ENCODE data around the gene GHRH. TPM values are rescaled to one million over a fixed set of nuclear protein-coding genes. Genes with fewer than 3 reads are reported as not detected.

The GHRH gene
- total RNA-seq, 1 donor from 2014 or later: not detected

DNA sequence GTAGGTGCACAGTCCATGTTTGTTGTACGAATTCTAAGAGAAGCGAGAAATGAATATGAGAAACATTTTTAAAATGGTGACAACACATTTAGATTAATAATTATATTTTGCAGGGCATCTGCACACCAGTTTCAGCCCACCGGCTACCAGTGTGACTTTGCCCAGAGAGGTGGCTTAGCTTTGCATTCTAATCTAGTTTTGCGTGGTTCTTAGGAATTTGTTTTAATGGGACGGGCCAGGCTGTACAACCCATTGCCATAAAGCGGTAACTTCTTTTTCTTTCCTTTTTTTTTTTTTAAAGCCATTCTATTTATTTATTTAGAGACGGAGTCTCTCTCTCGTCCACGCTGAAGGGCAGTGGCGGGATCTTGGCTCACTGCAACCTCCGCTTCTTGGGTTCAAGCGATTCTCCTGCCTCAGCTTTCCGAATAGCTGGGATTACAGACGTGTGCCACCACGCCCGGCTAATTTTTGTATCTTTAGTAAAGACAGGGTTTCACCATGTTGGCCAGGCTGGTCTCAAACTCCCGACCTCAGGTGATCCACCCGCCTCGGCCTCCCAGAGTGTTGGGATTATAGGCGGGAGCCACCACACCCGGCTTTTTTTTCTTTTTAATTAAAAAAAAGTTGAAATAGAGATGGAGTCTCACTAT, 28.7 kb upstream of the GHRH start:
- H3K36me3 Mint-ChIP-seq (ENCODE audit: unreplicated experiment): peaks cover 9% of the 10 kb centered on the region

DNA sequence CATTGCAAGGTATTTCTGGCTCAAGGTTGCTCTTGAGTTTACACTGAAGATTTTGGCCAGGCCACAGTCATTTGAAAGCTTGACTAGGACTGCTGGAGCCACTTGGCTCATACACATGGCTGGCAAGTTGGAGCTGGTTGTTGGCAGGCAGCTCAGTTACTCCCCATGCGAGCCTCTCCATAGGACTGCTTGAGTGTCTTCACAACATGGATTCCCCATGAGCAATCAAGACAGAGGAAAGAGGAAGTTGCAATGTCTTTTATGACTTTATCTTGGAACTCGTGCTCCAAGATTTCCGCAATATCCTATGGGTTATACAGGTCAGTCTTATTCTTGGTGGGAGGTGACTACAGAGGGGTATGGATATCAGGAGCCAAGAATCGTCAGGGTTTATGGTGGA, 26.5 kb upstream of the GHRH start:
- Mint-ChIP-seq H3K9me3 (ENCODE audit: unreplicated experiment) (no peaks in the 10 kb centered on the region), H3K27me3 (ENCODE audit: unreplicated experiment) (peaks cover 2% of the 10 kb centered on the region), H3K36me3 (ENCODE audit: unreplicated experiment) (peaks cover 5% of the 10 kb centered on the region), H3K4me1 (ENCODE audit: unreplicated experiment) (peaks cover 20% of the 10 kb centered on the region), H3K27ac (ENCODE audit: unreplicated experiment) (peak overlapping the region; percentile 44), H3K4me3 (ENCODE audit: unreplicated experiment) (peak overlapping the region; percentile 26)
- TF ChIP-seq, protein P1, sequence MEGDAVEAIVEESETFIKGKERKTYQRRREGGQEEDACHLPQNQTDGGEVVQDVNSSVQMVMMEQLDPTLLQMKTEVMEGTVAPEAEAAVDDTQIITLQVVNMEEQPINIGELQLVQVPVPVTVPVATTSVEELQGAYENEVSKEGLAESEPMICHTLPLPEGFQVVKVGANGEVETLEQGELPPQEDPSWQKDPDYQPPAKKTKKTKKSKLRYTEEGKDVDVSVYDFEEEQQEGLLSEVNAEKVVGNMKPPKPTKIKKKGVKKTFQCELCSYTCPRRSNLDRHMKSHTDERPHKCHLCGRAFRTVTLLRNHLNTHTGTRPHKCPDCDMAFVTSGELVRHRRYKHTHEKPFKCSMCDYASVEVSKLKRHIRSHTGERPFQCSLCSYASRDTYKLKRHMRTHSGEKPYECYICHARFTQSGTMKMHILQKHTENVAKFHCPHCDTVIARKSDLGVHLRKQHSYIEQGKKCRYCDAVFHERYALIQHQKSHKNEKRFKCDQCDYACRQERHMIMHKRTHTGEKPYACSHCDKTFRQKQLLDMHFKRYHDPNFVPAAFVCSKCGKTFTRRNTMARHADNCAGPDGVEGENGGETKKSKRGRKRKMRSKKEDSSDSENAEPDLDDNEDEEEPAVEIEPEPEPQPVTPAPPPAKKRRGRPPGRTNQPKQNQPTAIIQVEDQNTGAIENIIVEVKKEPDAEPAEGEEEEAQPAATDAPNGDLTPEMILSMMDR (IDR thresholded peaks at IDR 0.05): no peak
- DNase-seq (ENCODE audit: extremely low spot score, unreplicated experiment): no peak

More for the DNA sequence above, 28.7 kb upstream of the GHRH start:
- Mint-ChIP-seq H3K27ac (ENCODE audit: unreplicated experiment) (peak overlapping the region; percentile 97), H3K4me1 (ENCODE audit: unreplicated experiment) (peaks cover 36% of the 10 kb centered on the region), H3K9me3 (ENCODE audit: unreplicated experiment) (peaks cover 5% of the 10 kb centered on the region), H3K27me3 (ENCODE audit: unreplicated experiment) (peaks cover 2% of the 10 kb centered on the region), H3K4me3 (ENCODE audit: unreplicated experiment) (peak overlapping the region; percentile 84)
- TF ChIP-seq, protein P1 (IDR thresholded peaks at IDR 0.05): no peak
- no peak for DNase-seq (ENCODE audit: extremely low spot score, unreplicated experiment)

DNA sequence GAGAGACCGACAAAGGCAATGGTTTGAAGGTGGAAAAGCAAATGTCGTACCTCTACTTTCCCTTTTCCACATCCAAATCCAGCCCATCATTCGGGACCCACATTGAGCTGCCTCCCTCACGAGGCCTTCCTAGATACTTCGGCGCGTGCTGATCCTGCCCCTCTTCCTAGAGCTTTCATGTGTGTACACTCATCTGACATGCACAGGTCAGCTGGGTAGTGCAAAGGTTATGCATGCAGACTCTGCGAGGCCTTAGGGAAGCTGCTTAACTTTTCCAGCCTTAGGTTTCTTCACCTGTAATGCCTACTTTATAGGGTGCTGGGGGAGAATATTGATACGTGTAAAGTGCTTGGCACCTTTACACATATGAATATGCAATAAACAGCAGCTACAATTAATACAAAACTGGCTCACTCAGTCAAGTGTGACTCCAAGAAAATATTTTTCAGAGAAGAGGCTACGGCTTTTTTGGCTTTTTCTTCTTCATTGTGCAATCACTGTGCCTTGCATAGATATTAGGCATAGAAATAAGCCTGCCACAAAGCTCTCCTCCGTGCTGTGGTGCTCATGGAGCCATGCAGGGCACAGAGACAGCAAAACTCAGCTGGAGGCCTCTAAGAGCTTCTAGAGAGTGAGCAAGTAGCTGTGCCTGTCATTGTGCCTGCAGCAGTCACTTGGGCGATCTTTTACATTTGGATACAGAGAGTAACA, 24.2 kb upstream of the GHRH start:
- Mint-ChIP-seq H3K4me1 (ENCODE audit: unreplicated experiment) (peaks cover 12% of the 10 kb centered on the region), H3K27me3 (ENCODE audit: unreplicated experiment) (peaks cover 2% of the 10 kb centered on the region), H3K9me3 (ENCODE audit: unreplicated experiment) (no peaks in the 10 kb centered on the region), H3K27ac (ENCODE audit: unreplicated experiment) (no peak overlapping the region), H3K36me3 (ENCODE audit: unreplicated experiment) (no peaks in the 10 kb centered on the region), H3K4me3 (ENCODE audit: unreplicated experiment) (no peak overlapping the region)
- no peak for DNase-seq (ENCODE audit: extremely low spot score, unreplicated experiment)
- TF ChIP-seq, protein P1 (IDR thresholded peaks at IDR 0.05): no peak

DNA sequence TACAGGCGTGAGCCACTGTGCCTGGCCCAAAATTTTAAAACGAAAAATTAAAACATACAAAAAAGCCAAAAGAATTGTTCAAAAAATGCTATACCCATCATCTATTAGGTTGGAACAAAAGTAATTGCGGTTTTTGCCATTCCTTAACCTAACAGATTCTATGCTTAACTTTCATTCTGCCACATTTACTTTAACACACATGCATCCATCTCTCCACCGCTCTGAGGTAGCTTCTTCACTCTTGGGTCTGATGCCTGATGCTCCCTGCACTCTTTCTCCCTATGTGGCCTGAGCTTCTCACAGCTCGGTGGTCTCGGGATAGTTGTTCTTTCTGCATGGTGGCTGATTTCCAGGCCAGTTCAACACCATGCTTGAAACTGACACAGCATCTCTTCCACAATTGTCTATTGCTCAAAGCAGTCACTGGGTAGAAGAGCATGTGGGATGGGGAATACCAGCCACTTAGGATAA, 23.1 kb upstream of the GHRH start:
- Mint-ChIP-seq H3K27me3 (ENCODE audit: unreplicated experiment) (peaks cover 4% of the 10 kb centered on the region), H3K4me1 (ENCODE audit: unreplicated experiment) (peaks cover 6% of the 10 kb centered on the region), H3K4me3 (ENCODE audit: unreplicated experiment) (no peak overlapping the region), H3K9me3 (ENCODE audit: unreplicated experiment) (no peaks in the 10 kb centered on the region), H3K36me3 (ENCODE audit: unreplicated experiment) (no peaks in the 10 kb centered on the region), H3K27ac (ENCODE audit: unreplicated experiment) (no peak overlapping the region)
- TF ChIP-seq, protein P1 (IDR thresholded peaks at IDR 0.05): no peak
- no peak for DNase-seq (ENCODE audit: extremely low spot score, unreplicated experiment)

DNA sequence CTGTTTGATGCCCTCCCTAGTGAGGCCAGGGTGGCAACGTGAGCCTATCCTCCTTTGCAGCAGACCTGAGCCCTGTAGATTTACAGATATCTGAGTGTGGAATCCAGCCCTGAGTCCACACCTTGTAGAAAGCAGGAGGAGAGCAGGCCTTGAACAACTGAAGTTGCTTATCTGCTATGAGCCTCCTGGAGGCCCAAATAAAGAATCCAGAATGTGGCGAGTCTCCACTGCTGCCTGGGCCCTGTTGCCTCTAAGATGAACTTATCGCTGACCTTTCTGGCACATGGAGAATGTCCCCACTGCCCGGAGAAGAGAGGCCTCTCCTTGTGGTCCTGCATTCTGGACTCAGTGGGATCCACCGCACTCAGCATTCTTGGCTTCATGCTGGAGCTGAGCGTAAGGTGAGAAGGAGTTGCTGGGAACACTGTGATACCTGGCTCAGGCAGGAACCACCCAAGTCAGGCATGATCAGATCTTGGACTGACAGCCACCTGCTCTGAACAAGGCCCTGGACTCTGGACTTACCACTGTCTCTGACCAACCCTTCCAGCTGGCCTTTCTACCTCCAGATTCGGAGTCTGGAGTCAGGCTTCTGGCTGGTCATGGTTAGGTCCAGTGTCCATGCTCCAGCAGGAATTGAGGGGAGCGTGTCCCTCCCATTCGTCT, 22.0 kb upstream of the GHRH start:
- H3K27ac Mint-ChIP-seq (ENCODE audit: unreplicated experiment): no peak overlapping the region
- TF ChIP-seq, protein P1 (IDR thresholded peaks at IDR 0.05): no peak
- peaks cover 1% of the 10 kb centered on the region for H3K4me1 Mint-ChIP-seq (ENCODE audit: unreplicated experiment)
- H3K9me3 Mint-ChIP-seq (ENCODE audit: unreplicated experiment): no peaks in the 10 kb centered on the region
- H3K36me3 Mint-ChIP-seq (ENCODE audit: unreplicated experiment): no peaks in the 10 kb centered on the region
- no peak for DNase-seq (ENCODE audit: extremely low spot score, unreplicated experiment)
- no peak overlapping the region for H3K4me3 Mint-ChIP-seq (ENCODE audit: unreplicated experiment)
- peaks cover 4% of the 10 kb centered on the region for H3K27me3 Mint-ChIP-seq (ENCODE audit: unreplicated experiment)

All from osteocyte (in vitro differentiated cells).